ENCODE data around the gene MYH9.

The MYH9 gene

GRCh38 chr22:36320553-36320952 lies 67.2 kb downstream of the MYH9 start:
- no peak for DNase-seq (ENCODE audit: low spot score)
- TF ChIP-seq CTCF (IDR thresholded peaks at IDR 0.05; ENCODE audit: extremely low read depth, insufficient read depth, missing control alignments) = no peak
- in situ Hi-C loops (cut with MboI; ENCODE audit: low pct_unique_long_range_greater_than_20kb, low sequenced_read_pairs, unreplicated experiment) = no loop called here

- in situ Hi-C loops (cut with MboI; ENCODE audit: low pct_unique_long_range_greater_than_20kb, low sequenced_read_pairs, unreplicated experiment) = no loop called here
- TF ChIP-seq CTCF (IDR thresholded peaks at IDR 0.05; ENCODE audit: extremely low read depth, insufficient read depth, missing control alignments) = no peak
Measured at GRCh38 chr22:36319595-36320497, 67.9 kb downstream of the MYH9 start.

GRCh38 chr22:36318442-36318841 lies 69.3 kb downstream of the MYH9 start:
- no peak for TF ChIP-seq CTCF (IDR thresholded peaks at IDR 0.05; ENCODE audit: extremely low read depth, insufficient read depth, missing control alignments)
- DNase-seq (ENCODE audit: low spot score) = no peak
- in situ Hi-C loops (cut with MboI; ENCODE audit: low pct_unique_long_range_greater_than_20kb, low sequenced_read_pairs, unreplicated experiment) = no loop called here

More at GRCh38 chr22:36319595-36320497, 67.9 kb downstream of the MYH9 start:
- no peak for DNase-seq (ENCODE audit: low spot score)

GRCh38 chr22:36317658-36318271 lies 70.0 kb downstream of the MYH9 start:
- no peak for TF ChIP-seq CTCF (IDR thresholded peaks at IDR 0.05; ENCODE audit: extremely low read depth, insufficient read depth, missing control alignments)
- no peak for DNase-seq (ENCODE audit: low spot score)
- in situ Hi-C loops (cut with MboI; ENCODE audit: low pct_unique_long_range_greater_than_20kb, low sequenced_read_pairs, unreplicated experiment) = no loop called here

- in situ Hi-C loops (cut with MboI; ENCODE audit: low pct_unique_long_range_greater_than_20kb, low sequenced_read_pairs, unreplicated experiment) = no loop called here
- TF ChIP-seq CTCF (IDR thresholded peaks at IDR 0.05; ENCODE audit: extremely low read depth, insufficient read depth, missing control alignments) = no peak
- DNase-seq (ENCODE audit: low spot score) = no peak
Measured at GRCh38 chr22:36316419-36316818, 71.3 kb downstream of the MYH9 start.

GRCh38 chr22:36315325-36315724 lies 72.4 kb downstream of the MYH9 start:
- in situ Hi-C loops (cut with MboI; ENCODE audit: low pct_unique_long_range_greater_than_20kb, low sequenced_read_pairs, unreplicated experiment) = no loop called here
- no peak for TF ChIP-seq CTCF (IDR thresholded peaks at IDR 0.05; ENCODE audit: extremely low read depth, insufficient read depth, missing control alignments)
- no peak for DNase-seq (ENCODE audit: low spot score)
